ENCODE results near the gene GCC1.
A peak's percentile ranks its signal among the peaks of the same experiment; 100 is the strongest.

GCC1 gene

GRCh38 chr7:127536741-127537140 is 48.7 kb downstream of the GCC1 start:
- DNase-seq, result peak in 4 of 56 donors; percentile 1 to 23 (median 4)

GRCh38 chr7:127536394-127536691 is 49.1 kb downstream of the GCC1 start:
- no peak for DNase-seq

- DNase-seq, result no peak
Measured at GRCh38 chr7:127535546-127536393, 49.6 kb downstream of the GCC1 start.

GRCh38 chr7:127534636-127535035 is 50.8 kb downstream of the GCC1 start:
- DNase-seq, result no peak

- no peak for DNase-seq
Measured at GRCh38 chr7:127532736-127533135, 52.7 kb downstream of the GCC1 start.

GRCh38 chr7:127532151-127532550 is 53.2 kb downstream of the GCC1 start:
- no peak for DNase-seq

Measured in amygdala (tissue), 56 donors.